Neural progenitor cell (in vitro differentiated cells): ENCODE results near the gene NAA20. TPM values are rescaled to one million over a fixed set of nuclear protein-coding genes. Genes with fewer than 3 reads are reported as not detected.

ENCODE experiments used
- DNase-seq: peaks from one replicate; pipeline ENCODE4 v3.0.0-alpha.2; 2016; ENCODE audit warnings: low spot score
- H2AFZ ChIP-seq: fragments of 200-600 bp; sonication (generic); replicated peaks from 2 replicates; pipeline ENCODE4 v1.6.1; 2016; ENCODE audit warnings: antibody characterized with exemption
- H3F3A ChIP-seq: fragments of 200-600 bp; sonication (generic); 2 replicates; pipeline ENCODE4 v1.6.1; 2016; ENCODE audit warnings: antibody characterized with exemption, low read depth
- H3K27ac ChIP-seq: fragments of 200-600 bp; sonication (generic); 2 replicates; pipeline ENCODE4 v1.5.1; 2016; ENCODE audit warnings: mild to moderate bottlenecking
- H3K27me3 ChIP-seq: fragments of 200-600 bp; sonication (generic); 2 replicates; pipeline ENCODE4 v1.6.1; 2016; ENCODE audit warnings: mild to moderate bottlenecking, moderate library complexity
- H3K36me3 ChIP-seq: fragments of 200-600 bp; sonication (generic); 2 replicates; pipeline ENCODE4 v1.5.1; 2016
- H3K4me1 ChIP-seq: fragments of 200-600 bp; sonication (generic); 2 replicates; pipeline ENCODE4 v1.6.1; 2016; ENCODE audit warnings: mixed run types
- H3K4me2 ChIP-seq: fragments of 200-600 bp; sonication (generic); 2 replicates; pipeline ENCODE4 v1.6.1; 2016
- H3K4me3 ChIP-seq: fragments of 200-600 bp; sonication (generic); 2 replicates; pipeline ENCODE4 v1.5.1; 2016
- H3K79me2 ChIP-seq: fragments of 200-600 bp; sonication (generic); 2 replicates; pipeline ENCODE4 v1.6.1; 2016; ENCODE audit warnings: low read depth
- H3K9ac ChIP-seq: fragments of 200-600 bp; sonication (generic); 2 replicates; pipeline ENCODE4 v1.6.1; 2016
- H3K9me3 ChIP-seq: fragments of 200-600 bp; sonication (generic); 2 replicates; pipeline ENCODE4 v1.5.1; 2016; ENCODE audit warnings: low read depth
- H4K20me1 ChIP-seq: fragments of 200-600 bp; sonication (generic); 2 replicates; pipeline ENCODE4 v1.6.1; 2016; ENCODE audit warnings: low read depth
- H3K27ac Mint-ChIP-seq: 3 replicates; pipeline ENCODE4 v1.8.0; 2021; ENCODE audit warnings: mixed read lengths
- H3K27me3 Mint-ChIP-seq: 2 replicates; pipeline ENCODE4 v1.8.0; 2022; ENCODE audit warnings: low read depth, mild to moderate bottlenecking, inconsistent platforms, moderate library complexity, mixed read lengths; ENCODE audit not compliant: insufficient read depth
- H3K36me3 Mint-ChIP-seq: 3 replicates; pipeline ENCODE4 v1.8.0; 2021; ENCODE audit warnings: mixed read lengths
- H3K4me1 Mint-ChIP-seq: 3 replicates; pipeline ENCODE4 v1.8.0; 2021; ENCODE audit warnings: mixed read lengths
- H3K4me3 Mint-ChIP-seq: 3 replicates; pipeline ENCODE4 v1.8.0; 2021; ENCODE audit warnings: mild to moderate bottlenecking, moderate library complexity, mixed read lengths
- H3K9me3 Mint-ChIP-seq: 3 replicates; pipeline ENCODE4 v1.8.0; 2020; ENCODE audit warnings: mixed read lengths
- CTCF ChIP-seq: fragments of 200-600 bp; sonication (generic); IDR thresholded peaks from 2 replicates; pipeline ENCODE4 v1.5.1; 2017; ENCODE audit warnings: antibody characterized with exemption, mild to moderate bottlenecking
- EZH2 ChIP-seq: fragments of 200-600 bp; sonication (generic); IDR thresholded peaks from 2 replicates; pipeline ENCODE4 v1.6.1; 2017; ENCODE audit warnings: antibody characterized with exemption, mild to moderate bottlenecking, moderate library complexity
- EZH2phosphoT487 ChIP-seq: fragments of 200-600 bp; sonication (generic); IDR thresholded peaks from 2 replicates; pipeline ENCODE4 v1.6.1; 2017; ENCODE audit warnings: antibody characterized with exemption
- total RNA-seq: library from RNA; depleted of rRNA; stranded (reverse); fragments of >200 nt; gene quantifications from 2 replicates; pipeline ENCODE4 v1.2.3, GENCODE V29; 2015; ENCODE audit warnings: low replicate concordance

The NAA20 gene
- total RNA-seq, 1 donor from 2014 or later, result 39.9 TPM

DNA sequence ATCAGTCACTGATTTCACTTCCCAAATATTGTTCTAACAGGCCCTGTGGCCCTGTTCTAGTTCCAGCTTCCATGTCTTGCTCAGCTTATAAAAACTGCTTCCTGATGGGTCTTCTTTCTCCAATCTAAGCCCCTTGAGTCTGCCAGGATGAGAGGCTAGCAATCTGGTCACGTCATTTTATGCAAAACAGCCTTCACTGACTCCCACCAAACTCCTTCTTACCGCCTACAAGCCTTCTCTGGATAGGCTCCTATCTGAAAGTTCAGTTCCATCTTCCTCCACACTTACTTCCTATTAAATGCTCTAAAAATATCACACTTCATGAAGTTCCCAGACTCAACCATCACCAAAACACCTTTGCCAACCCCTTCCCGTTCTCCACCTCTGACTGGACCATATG is 19.6 kb downstream of the NAA20 start:
- Mint-ChIP-seq H3K4me1 (no peaks in the 10 kb centered on the region), H3K36me3 (peaks cover 21% of the 10 kb centered on the region), H3K27me3 (no peaks in the 10 kb centered on the region), H3K4me3 (no peak overlapping the region), H3K27ac (no peak overlapping the region), H3K9me3 (no peaks in the 10 kb centered on the region)
- H3K36me3 ChIP-seq, result peaks cover 28% of the 10 kb centered on the region
- no peaks in the 10 kb centered on the region for H3K9me3 ChIP-seq
- no peaks in the 10 kb centered on the region for H4K20me1 ChIP-seq
- no peak for DNase-seq
- TF ChIP-seq EZH2phosphoT487 (no peak), CTCF (no peak), EZH2 (no peak)
- H2AFZ ChIP-seq, result no peak overlapping the region
- H3K4me3 ChIP-seq, result no peak overlapping the region
- H3K27me3 ChIP-seq, result no peaks in the 10 kb centered on the region
- no peaks in the 10 kb centered on the region for H3K4me1 ChIP-seq
- no peak overlapping the region for H3K9ac ChIP-seq
- H3F3A ChIP-seq, result peaks cover 11% of the 10 kb centered on the region
- H3K4me2 ChIP-seq, result no peak overlapping the region
- H3K79me2 ChIP-seq, result no peaks in the 10 kb centered on the region
- no peak overlapping the region for H3K27ac ChIP-seq

DNA sequence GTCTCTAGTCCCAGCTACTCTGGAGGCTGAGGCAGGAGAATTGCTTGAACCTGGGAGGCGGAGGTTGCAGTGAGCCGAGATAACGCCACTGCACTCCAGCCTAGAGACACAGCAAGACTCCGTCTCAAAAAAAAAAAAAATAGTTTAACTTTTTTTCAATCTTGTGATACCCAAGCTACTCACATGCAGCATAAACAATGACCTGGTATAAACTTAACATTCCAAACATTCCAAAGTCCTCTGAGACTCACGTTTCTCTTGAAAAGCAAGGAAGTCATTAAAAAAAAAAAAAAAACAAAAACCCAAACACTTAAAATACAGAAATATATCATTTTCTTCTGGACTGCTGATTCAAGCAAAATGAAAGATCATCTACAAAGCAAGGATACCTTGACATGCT is 20.8 kb downstream of the NAA20 start:
- DNase-seq, result no peak
- H3K9me3 ChIP-seq, result no peaks in the 10 kb centered on the region
- no peaks in the 10 kb centered on the region for H3K9me3 Mint-ChIP-seq
- peaks cover 22% of the 10 kb centered on the region for H3K36me3 Mint-ChIP-seq
- H3K4me1 Mint-ChIP-seq, result no peaks in the 10 kb centered on the region
- H3K4me3 Mint-ChIP-seq, result no peak overlapping the region
- no peak overlapping the region for H3K4me3 ChIP-seq
- no peaks in the 10 kb centered on the region for H3K27me3 Mint-ChIP-seq
- no peak overlapping the region for H3K9ac ChIP-seq
- H3K27ac ChIP-seq, result peak overlapping the region; percentile 58
- H3K27me3 ChIP-seq, result no peaks in the 10 kb centered on the region
- no peak overlapping the region for H3K4me2 ChIP-seq
- no peak overlapping the region for H3K27ac Mint-ChIP-seq
- H3K36me3 ChIP-seq, result peaks cover 31% of the 10 kb centered on the region
- TF ChIP-seq EZH2 (no peak), EZH2phosphoT487 (no peak), CTCF (no peak)
- peaks cover 11% of the 10 kb centered on the region for H3F3A ChIP-seq
- H2AFZ ChIP-seq, result no peak overlapping the region
- H3K4me1 ChIP-seq, result no peaks in the 10 kb centered on the region
- H3K79me2 ChIP-seq, result no peaks in the 10 kb centered on the region
- no peaks in the 10 kb centered on the region for H4K20me1 ChIP-seq

DNA sequence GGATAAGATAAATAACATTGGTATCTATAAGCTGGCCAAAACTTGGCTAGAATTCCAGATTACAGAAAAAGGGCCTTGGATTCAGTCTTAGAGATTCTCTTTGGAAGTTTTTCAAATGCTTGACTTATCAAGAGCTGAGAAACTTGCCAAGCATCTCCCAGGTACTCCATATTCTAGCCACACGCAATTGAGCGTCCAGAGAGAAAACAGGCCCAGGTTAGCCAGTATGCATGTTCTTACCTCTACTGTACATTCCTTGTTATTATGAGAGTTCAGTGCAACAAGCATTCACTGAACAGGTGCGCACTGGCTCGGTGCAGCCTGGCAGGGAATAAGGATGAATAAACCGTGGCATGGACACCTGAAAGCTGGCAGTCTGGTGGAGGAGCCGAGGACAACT is 21.4 kb downstream of the NAA20 start:
- H3K27ac ChIP-seq, result peak overlapping the region; percentile 58
- H3K27ac Mint-ChIP-seq, result no peak overlapping the region
- H3K36me3 ChIP-seq, result peaks cover 31% of the 10 kb centered on the region
- H3K79me2 ChIP-seq, result no peaks in the 10 kb centered on the region
- H2AFZ ChIP-seq, result no peak overlapping the region
- DNase-seq, result no peak
- no peak overlapping the region for H3K4me2 ChIP-seq
- no peaks in the 10 kb centered on the region for H3K27me3 Mint-ChIP-seq
- H4K20me1 ChIP-seq, result no peaks in the 10 kb centered on the region
- H3K27me3 ChIP-seq, result no peaks in the 10 kb centered on the region
- peaks cover 11% of the 10 kb centered on the region for H3F3A ChIP-seq
- no peak overlapping the region for H3K4me3 ChIP-seq
- H3K9ac ChIP-seq, result no peak overlapping the region
- no peaks in the 10 kb centered on the region for H3K9me3 Mint-ChIP-seq
- no peaks in the 10 kb centered on the region for H3K9me3 ChIP-seq
- no peaks in the 10 kb centered on the region for H3K4me1 ChIP-seq
- TF ChIP-seq CTCF (no peak), EZH2phosphoT487 (no peak), EZH2 (no peak)
- no peaks in the 10 kb centered on the region for H3K4me1 Mint-ChIP-seq
- no peak overlapping the region for H3K4me3 Mint-ChIP-seq
- H3K36me3 Mint-ChIP-seq, result peaks cover 27% of the 10 kb centered on the region
